ENCODE results near the gene WFDC8. TPM values are rescaled to one million over a fixed set of nuclear protein-coding genes. Genes with fewer than 3 reads are reported as not detected.

The WFDC8 gene
- total RNA-seq, 1 experiment from 2014 or later: not detected

- TF ChIP-seq, protein P1, sequence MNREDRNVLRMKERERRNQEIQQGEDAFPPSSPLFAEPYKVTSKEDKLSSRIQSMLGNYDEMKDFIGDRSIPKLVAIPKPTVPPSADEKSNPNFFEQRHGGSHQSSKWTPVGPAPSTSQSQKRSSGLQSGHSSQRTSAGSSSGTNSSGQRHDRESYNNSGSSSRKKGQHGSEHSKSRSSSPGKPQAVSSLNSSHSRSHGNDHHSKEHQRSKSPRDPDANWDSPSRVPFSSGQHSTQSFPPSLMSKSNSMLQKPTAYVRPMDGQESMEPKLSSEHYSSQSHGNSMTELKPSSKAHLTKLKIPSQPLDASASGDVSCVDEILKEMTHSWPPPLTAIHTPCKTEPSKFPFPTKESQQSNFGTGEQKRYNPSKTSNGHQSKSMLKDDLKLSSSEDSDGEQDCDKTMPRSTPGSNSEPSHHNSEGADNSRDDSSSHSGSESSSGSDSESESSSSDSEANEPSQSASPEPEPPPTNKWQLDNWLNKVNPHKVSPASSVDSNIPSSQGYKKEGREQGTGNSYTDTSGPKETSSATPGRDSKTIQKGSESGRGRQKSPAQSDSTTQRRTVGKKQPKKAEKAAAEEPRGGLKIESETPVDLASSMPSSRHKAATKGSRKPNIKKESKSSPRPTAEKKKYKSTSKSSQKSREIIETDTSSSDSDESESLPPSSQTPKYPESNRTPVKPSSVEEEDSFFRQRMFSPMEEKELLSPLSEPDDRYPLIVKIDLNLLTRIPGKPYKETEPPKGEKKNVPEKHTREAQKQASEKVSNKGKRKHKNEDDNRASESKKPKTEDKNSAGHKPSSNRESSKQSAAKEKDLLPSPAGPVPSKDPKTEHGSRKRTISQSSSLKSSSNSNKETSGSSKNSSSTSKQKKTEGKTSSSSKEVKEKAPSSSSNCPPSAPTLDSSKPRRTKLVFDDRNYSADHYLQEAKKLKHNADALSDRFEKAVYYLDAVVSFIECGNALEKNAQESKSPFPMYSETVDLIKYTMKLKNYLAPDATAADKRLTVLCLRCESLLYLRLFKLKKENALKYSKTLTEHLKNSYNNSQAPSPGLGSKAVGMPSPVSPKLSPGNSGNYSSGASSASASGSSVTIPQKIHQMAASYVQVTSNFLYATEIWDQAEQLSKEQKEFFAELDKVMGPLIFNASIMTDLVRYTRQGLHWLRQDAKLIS (CRISPR knock-in tag; IDR thresholded peaks at IDR 0.05; ENCODE audit: borderline replicate concordance): no peak
Measured at GRCh38 chr20:45617591-45617990, 38.5 kb upstream of the WFDC8 start (continued).

DNA sequence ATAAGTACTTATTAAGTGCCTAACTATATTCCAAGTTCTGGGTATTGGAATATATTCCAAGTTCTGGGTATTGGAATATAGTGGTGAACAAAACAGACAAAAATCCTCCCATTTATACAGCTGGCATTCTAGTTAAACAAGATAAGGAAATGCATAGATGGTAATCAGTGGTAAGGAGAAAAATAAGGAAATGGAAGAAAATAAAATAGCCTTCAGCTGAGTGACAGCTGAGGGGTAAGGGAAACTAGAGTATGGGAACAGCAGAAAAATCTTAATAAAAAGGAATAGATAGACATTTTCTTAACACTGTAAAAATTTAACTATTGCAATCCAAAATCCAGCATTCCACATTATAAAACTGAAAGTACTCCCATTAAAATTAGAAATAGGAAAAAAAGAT, 33.2 kb upstream of the WFDC8 start:
- peaks cover 15% of the 10 kb centered on the region for H3K4me1 Mint-ChIP-seq
- POLR2A ChIA-PET: no interaction called here
- TF ChIP-seq NFE2L1 (CRISPR knock-in tag; IDR thresholded peaks at IDR 0.05): no peak
- TF ChIP-seq HMGXB4 (CRISPR knock-in tag; IDR thresholded peaks at IDR 0.05): no peak
- no peak for TF ChIP-seq STAT6 (CRISPR knock-in tag; conservative IDR thresholded peaks at IDR 0.05; ENCODE audit: low read depth)
- peaks cover 28% of the 10 kb centered on the region for H3K9me3 Mint-ChIP-seq
- no peaks in the 10 kb centered on the region; the same call in 1 of the 2 replicates for H3K27me3 Mint-ChIP-seq (ENCODE audit: low read depth)
- H3K36me3 Mint-ChIP-seq: peaks cover 4% of the 10 kb centered on the region
- ATAC-seq (no peak), DNase-seq (ENCODE audit: low spot score) (no peak)
- no peak overlapping the region for H3K27ac Mint-ChIP-seq
- CTCF ChIA-PET: no interaction called here
- no peak overlapping the region for H3K4me3 Mint-ChIP-seq

DNA sequence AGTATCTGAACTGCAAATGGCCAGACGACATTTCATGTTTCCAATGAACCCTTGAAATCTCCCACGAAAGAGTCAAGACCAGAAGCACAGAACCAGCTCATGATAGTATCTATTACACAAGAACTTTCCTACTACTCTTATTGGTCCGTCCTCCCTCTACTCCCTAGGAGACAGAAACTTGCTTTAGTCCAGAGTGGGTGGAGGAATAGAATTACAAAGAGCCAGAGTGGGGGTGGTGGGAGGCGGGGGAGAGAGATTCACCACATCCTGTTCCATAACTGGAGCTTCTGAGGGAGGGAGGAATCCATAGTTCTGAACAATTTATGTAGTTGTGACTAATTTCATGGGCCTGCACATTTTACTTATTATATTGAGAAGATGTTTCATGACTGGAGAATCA, 32.0 kb upstream of the WFDC8 start:
- Mint-ChIP-seq H3K27me3 (ENCODE audit: low read depth) (no peaks in the 10 kb centered on the region; the same call in 1 of the 2 replicates), H3K4me1 (peaks cover 15% of the 10 kb centered on the region), H3K27ac (no peak overlapping the region), H3K36me3 (peaks cover 14% of the 10 kb centered on the region), H3K9me3 (peaks cover 34% of the 10 kb centered on the region), H3K4me3 (no peak overlapping the region)
- POLR2A ChIA-PET: no interaction called here
- TF ChIP-seq FOXK1 (CRISPR knock-in tag; IDR thresholded peaks at IDR 0.05): no peak
- TF ChIP-seq, protein P2, sequence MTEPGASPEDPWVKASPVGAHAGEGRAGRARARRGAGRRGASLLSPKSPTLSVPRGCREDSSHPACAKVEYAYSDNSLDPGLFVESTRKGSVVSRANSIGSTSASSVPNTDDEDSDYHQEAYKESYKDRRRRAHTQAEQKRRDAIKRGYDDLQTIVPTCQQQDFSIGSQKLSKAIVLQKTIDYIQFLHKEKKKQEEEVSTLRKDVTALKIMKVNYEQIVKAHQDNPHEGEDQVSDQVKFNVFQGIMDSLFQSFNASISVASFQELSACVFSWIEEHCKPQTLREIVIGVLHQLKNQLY (CRISPR knock-in tag; IDR thresholded peaks at IDR 0.05): no peak
- DNase-seq (ENCODE audit: low spot score): no peak
- CTCF ChIA-PET: interaction anchor here (1.4 kb wide), 2 partner anchors 19 to 160 kb away, joined by 5 to 6 read pairs; partner anchors contain the start of gene WFDC10A
- ATAC-seq: no peak

DNA sequence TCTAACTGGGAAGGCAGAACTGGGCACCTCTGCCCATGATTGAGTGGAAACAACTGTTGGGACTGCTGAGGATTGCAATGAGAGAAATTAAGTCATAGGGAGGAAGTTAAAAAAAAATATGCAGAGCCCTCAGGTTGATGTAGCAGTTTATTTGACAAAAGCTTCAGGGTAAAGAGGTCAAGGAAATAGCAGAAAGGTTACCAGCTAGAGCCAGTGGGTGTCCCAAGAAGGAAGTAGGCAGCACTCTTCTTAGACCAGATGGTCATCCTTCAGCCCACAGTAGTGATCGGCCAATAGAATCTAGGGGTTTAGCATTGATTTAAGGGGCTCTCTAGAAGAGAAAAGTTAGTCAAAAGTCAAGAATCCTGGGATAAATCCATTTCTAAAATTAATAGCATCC, 28.7 kb upstream of the WFDC8 start:
- ChIA-PET POLR2A (no interaction called here), CTCF (no interaction called here)
- DNase-seq (ENCODE audit: low spot score) (no peak), ATAC-seq (no peak)
- peaks cover 28% of the 10 kb centered on the region for H3K36me3 Mint-ChIP-seq
- no peaks in the 10 kb centered on the region; the same call in 1 of the 2 replicates for H3K27me3 Mint-ChIP-seq (ENCODE audit: low read depth)
- no peak overlapping the region for H3K27ac Mint-ChIP-seq
- no peak overlapping the region for H3K4me3 Mint-ChIP-seq
- TF ChIP-seq GRHL2 (CRISPR knock-in tag; IDR thresholded peaks at IDR 0.05; ENCODE audit: insufficient replicate concordance, severe bottlenecking): no peak
- peaks cover 50% of the 10 kb centered on the region for H3K9me3 Mint-ChIP-seq
- peaks cover 11% of the 10 kb centered on the region for H3K4me1 Mint-ChIP-seq

GRCh38 chr20:45595235-45595634, 16.2 kb upstream of the WFDC8 start:
- Mint-ChIP-seq H3K9me3 (peaks cover 24% of the 10 kb centered on the region), H3K27me3 (ENCODE audit: low read depth) (no peaks in the 10 kb centered on the region; the same call in 1 of the 2 replicates), H3K36me3 (peaks cover 7% of the 10 kb centered on the region), H3K4me3 (no peak overlapping the region), H3K4me1 (peaks cover 6% of the 10 kb centered on the region), H3K27ac (no peak overlapping the region)
- no peak for DNase-seq (ENCODE audit: low spot score)
- ATAC-seq: no peak
- TF ChIP-seq SOX15 (CRISPR knock-in tag; IDR thresholded peaks at IDR 0.05) (no peak), ZNF396 (CRISPR knock-in tag; IDR thresholded peaks at IDR 0.05; ENCODE audit: borderline replicate concordance) (no peak), HMGXB4 (CRISPR knock-in tag; IDR thresholded peaks at IDR 0.05) (no peak), KAT7 (CRISPR knock-in tag; IDR thresholded peaks at IDR 0.05; ENCODE audit: borderline replicate concordance) (no peak), ZBTB21 (CRISPR knock-in tag; IDR thresholded peaks at IDR 0.05; ENCODE audit: borderline replicate concordance) (no peak), IRF1 (CRISPR knock-in tag; IDR thresholded peaks at IDR 0.05) (no peak)
- TF ChIP-seq, protein P3, sequence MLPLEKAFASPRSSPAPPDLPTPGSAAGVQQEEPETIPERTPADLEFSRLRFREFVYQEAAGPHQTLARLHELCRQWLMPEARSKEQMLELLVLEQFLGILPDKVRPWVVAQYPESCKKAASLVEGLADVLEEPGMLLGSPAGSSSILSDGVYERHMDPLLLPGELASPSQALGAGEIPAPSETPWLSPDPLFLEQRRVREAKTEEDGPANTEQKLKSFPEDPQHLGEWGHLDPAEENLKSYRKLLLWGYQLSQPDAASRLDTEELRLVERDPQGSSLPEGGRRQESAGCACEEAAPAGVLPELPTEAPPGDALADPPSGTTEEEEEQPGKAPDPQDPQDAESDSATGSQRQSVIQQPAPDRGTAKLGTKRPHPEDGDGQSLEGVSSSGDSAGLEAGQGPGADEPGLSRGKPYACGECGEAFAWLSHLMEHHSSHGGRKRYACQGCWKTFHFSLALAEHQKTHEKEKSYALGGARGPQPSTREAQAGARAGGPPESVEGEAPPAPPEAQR (CRISPR knock-in tag; IDR thresholded peaks at IDR 0.05): no peak
- CTCF ChIA-PET: interaction anchor here (1.1 to 2.5 kb wide), 3 partner anchors 34 to 176 kb away, joined by 3 to 16 read pairs (median 4); partner anchors contain the start of gene WFDC10A
- POLR2A ChIA-PET: no interaction called here
